GM21423 (cell line): Measurements from ENCODE around the gene PPP1R9B.

Experiments
- ATAC-seq: cut with Tn5 transposase; IDR thresholded peaks from one replicate; pipeline ENCODE4 v1.9.1; 2021; ENCODE audit warnings: mild to moderate bottlenecking, moderate library complexity; ENCODE audit not compliant: unreplicated experiment

Gene PPP1R9B

GRCh38 chr17:50110591-50111349, 39.7 kb downstream of the PPP1R9B start:
- no peak for ATAC-seq

DNA sequence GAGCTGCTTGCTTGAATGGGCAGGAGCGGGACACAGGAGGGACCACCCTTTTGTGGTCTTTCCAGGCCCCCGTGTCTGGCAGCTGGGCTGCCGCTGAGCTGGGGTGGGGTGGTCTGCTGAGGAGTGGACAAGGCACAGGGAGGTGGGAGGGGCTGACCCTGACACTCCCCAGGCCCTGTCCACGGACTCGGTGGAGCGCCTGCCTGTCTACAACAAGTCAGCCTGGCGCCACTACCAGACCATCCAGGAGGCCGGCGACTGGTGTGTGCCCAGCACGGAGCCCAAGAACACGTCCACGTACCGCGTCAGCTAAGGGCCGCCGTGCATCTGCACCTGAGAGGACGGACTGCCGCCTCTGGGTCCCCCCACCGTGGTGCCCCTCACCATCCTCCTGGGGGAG, 40.7 kb downstream of the PPP1R9B start:
- ATAC-seq, result no peak

DNA sequence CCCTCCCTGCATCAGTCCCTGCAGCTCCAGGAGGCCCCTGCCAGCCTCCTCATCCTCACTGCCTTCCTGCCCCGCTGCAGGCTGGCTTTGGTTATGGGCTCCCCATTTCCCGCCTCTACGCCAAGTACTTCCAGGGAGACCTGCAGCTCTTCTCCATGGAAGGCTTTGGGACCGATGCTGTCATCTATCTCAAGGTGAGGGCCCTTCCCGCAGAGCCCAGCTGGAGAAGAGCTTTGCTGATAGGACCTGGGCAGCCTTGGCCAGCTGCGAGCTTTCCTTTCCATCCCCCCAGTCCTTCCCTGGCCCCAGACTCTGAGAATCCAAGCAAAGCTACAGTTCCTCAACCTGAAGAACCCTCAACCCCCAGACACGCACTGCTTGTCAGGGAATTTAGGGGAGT, 41.3 kb downstream of the PPP1R9B start:
- no peak for ATAC-seq

DNA sequence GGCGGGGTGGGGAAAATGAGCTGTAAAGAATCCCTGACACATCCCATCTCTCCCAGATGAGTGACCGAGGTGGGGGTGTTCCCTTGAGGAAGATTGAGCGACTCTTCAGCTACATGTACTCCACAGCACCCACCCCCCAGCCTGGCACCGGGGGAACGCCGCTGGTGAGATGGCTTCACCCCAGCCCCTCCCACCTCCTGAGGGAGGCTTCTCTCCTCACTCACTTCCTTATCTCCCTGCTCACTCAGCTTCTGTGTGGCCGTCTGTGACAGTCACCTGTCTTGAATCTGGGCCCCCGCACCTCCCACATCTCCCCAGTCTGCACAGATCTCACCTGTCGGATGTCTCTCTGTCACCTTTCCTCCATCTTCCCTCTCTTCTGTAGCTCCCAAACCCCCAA, 41.9 kb downstream of the PPP1R9B start:
- ATAC-seq, result no peak

DNA sequence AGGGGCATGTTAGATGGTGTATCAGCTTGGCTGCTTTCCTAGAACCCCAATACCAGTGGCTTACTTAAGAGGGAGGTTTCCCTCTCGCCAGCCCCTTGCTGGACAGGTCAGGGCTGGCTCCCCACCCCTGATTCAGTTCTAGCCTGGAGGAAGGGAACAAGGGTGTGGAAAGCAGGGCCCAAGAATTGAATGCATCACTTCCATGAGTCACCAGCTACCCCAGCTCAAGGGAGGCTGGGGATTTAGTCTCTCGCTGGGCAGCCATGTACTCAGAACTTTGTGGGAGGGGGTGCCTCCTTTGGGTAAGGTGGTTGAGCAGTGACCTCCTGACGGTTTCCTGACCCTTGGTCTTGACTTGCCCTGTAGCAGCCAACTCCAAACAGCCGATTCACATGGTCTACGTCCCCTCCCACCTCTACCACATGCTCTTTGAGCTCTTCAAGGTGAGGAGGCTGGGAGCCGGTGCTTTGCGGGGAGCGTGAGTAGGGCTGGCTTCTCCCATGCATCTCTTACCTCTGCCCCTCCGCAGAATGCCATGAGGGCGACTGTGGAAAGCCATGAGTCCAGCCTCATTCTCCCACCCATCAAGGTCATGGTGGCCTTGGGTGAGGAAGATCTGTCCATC, 42.6 kb downstream of the PPP1R9B start:
- ATAC-seq, result no peak

GRCh38 chr17:50106393-50107131, 43.9 kb downstream of the PPP1R9B start:
- ATAC-seq, result no peak

GRCh38 chr17:50105811-50106210, 44.7 kb downstream of the PPP1R9B start:
- ATAC-seq, result no peak

- no peak for ATAC-seq
Measured at GRCh38 chr17:50103941-50104340, 46.5 kb downstream of the PPP1R9B start.

DNA sequence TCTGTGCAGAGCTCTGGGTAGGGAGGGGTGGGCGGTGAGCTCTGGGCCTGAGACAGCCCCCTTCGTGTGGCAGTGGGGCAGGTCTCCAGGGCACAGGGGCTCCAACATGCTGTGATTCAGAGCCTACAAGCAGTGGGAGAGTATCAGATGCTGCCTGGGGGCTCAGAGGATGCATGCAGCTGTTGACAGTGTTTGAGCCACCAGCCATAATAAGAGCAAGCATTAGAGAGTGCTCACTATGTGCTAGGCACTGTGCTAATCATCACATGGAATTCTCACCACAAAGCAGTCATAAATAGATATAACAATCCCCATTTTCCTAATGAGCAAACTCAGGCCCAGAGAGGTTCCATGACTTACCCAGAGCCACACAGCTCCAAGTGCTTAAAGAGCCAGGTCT, 47.2 kb downstream of the PPP1R9B start:
- no peak for ATAC-seq

DNA sequence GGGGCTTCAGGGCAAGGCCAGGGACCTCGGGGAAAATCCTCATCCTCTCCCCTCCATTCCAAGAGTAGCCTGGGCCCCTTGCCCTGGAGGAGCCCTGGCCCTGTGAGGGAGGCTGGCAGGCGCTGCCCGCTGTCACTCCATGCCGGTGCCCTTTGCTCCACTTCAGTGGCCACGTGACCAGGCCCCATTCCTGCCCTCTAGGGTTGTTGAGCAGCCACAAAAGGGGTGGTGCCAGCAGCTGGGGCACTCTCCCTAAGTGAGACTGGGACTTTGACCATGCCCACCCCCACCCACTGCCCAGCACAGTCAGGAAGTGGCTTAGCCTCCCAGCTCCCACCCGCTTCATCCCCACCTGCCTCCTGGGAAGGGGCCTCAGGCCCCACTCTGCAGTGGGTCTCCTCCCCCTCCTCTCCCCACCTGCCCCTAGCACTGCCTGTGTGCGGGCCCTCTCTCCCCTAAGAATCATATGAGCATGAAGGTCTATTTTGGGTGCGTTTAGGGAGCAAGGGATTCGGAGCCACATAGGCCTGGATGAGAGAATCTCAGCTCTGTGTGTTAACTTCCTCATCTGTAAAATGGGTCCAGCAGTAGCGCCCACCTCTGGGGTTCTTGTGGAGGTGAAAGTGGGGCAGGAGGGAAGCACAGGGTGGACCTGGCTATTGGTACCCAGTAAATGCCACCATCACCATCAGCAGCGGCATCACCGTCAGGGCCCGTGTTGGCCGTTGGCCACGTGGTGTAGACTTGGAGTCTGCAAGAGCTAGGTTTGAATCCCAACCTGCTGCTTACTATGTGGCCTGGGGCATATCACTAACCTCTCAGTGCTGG, 48.1 kb downstream of the PPP1R9B start:
- no peak for ATAC-seq

DNA sequence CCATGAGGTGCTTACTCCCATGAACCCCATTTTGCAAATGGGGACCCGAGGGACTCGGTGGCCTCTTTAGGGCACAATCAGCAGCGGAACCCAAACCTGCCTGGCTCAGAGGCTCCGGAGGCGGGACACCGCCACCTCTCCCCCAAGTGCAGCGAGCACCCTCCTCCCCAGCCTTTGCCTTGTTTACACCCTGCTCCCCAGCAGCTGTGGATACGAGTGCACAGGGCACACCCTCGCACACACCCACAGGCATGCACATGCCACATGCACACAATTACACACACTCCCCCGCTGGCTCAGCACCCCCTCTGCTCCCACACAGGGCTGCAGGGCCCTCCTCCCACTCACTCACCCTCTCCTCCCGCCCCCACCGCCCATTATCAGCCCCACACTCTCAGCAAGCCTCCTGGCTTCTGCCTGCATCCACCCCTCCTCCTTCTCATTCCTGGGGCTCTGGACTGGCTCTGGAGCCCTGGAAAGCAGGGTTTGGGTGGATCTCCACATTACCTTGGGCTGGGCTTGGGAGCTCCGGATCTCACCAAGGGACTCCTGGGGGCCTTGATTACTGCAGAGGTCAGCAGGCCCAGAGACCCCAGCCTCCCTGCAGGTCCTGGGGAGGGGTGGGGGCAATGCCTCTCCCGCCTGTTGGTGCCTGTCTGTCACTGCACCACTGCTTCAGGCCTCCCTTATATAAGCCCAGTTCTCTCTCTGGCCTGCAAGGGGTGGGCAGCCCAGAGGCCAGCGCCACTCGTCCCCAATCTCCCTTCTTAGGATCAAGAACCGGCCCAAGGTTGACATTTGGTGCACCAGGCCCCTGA, 48.9 kb downstream of the PPP1R9B start:
- ATAC-seq, result no peak

GRCh38 chr17:50100921-50101345, 49.5 kb downstream of the PPP1R9B start:
- ATAC-seq, result no peak

- ATAC-seq, result no peak
Measured at GRCh38 chr17:50100480-50100883, 50.0 kb downstream of the PPP1R9B start.

DNA sequence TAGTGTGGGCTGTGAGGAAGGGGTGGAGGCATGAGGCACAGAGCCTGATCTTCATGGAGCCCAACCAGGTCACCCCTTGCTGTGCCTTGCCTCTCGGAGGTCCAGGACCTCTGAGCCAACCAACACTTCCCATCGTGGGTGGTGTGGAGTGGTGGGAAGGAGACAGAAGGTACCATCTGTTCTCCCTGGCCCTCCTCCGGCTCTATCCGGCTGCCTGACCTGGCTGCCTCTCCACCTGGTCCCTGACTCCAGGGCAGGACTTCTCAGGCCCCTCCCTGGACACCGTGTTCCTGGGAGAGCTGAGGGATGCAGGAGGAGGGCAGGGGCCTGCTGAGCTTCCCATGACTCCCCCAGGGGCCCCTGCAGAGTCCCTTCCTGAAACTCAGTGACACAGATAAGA, 51.5 kb downstream of the PPP1R9B start:
- no peak for ATAC-seq

- ATAC-seq, result no peak
Measured at GRCh38 chr17:50098583-50098982, 51.9 kb downstream of the PPP1R9B start.

GRCh38 chr17:50097926-50098325, 52.6 kb downstream of the PPP1R9B start:
- no peak for ATAC-seq

GRCh38 chr17:50097455-50097854, 53.0 kb downstream of the PPP1R9B start:
- ATAC-seq, result no peak

DNA sequence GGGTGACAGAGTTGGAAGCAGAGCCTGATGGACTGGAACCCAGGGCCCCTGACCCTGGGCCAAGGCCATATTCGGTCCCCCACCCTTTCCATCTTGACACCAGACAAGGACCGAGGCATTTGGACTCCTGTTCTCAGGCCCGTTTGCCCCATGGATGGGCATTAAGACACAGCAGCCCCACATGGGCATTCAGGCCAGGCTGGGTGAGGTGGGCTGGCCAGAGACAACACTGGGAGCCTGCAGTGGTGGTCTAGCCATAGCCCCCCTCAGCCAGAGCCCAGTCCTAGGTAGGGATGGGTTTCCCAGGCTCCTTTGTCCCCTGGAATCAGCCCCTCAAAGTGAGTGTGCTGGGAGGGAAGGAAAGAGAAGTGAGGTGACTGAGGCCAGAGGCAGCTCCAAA, 53.7 kb downstream of the PPP1R9B start:
- no peak for ATAC-seq

DNA sequence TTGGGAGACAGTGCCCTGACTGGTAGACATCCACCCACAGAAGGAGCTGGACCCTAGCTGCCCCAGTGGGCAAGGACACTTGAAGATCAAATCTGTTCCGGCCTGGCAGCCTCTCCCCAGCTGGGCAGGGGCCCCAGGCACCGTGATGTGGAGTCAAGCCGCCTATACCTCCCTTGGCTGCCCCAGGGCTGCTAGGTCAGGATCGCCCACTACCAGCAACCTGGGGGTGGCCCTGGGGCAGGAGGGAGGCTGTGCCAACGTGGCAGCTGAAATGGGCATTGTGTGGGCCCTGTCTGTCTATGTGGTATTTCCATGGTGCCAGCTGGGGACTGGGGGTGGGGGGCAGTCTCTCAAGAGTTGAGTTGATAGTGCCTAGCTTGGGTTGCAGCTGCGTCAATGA, 54.4 kb downstream of the PPP1R9B start:
- no peak for ATAC-seq

GRCh38 chr17:50095626-50096037, 54.8 kb downstream of the PPP1R9B start:
- ATAC-seq, result no peak
